ENCODE data around the gene LRRC61.

The LRRC61 gene

GRCh38 chr7:150324373-150324961 lies 1.3 kb downstream of the LRRC61 start:
- no peaks in the 10 kb centered on the region for H3K27me3 ChIP-seq (replicated peaks in 2 of 5; ENCODE audit: control insufficient read depth in 4 of 5, insufficient read depth in 5 of 5, low read length in 4 of 5)
- H3K4me3 ChIP-seq (ENCODE audit: control insufficient read depth in 1 of 7, extremely low read depth in 1 of 7, insufficient read depth in 4 of 7, low read depth in 2 of 7, low read length in 6 of 7): peak overlapping the region in 5 of 7 experiments; percentile 65 to 85 (median 75)
- peaks cover 4 to 51% (median 36%) of the 10 kb centered on the region in 4 experiments for H3K4me1 ChIP-seq (ENCODE audit: control extremely low read depth in 1 of 4, control insufficient read depth in 4 of 4, insufficient read depth in 4 of 4, low read length in 3 of 4)
- no peaks in the 10 kb centered on the region for H3K9me3 ChIP-seq (ENCODE audit: control extremely low read depth in 1 of 5, control insufficient read depth in 4 of 5, insufficient read depth in 2 of 5, low read depth in 1 of 5, low read length in 4 of 5)
- CTCF ChIA-PET: interaction anchor here (1.2 kb wide), 1 partner anchor 53 kb away, joined by 3 read pairs; no protein-coding TSS in a partner anchor
- H3K27ac ChIP-seq (ENCODE audit: insufficient read depth in 1 of 2, low read depth in 1 of 2, low read length in 2 of 2, poor library complexity in 1 of 2, severe bottlenecking in 2 of 2): peak overlapping the region in 1 of 2 experiments; percentile 89
- POLR2A ChIA-PET: no interaction called here
- peaks cover 14 to 42% (median 33%) of the 10 kb centered on the region in 4 experiments for H3K36me3 ChIP-seq (ENCODE audit: control insufficient read depth in 4 of 4, insufficient read depth in 4 of 4, low read length in 3 of 4)
- 88% methylated on average over 11 of the region's 12 CpGs for WGBS (ENCODE audit: insufficient coverage)
- peak in 1 of 3 donors; percentile 20 for DNase-seq

GRCh38 chr7:150325110-150325611 lies 2.0 kb downstream of the LRRC61 start:
- DNase-seq: peak in 1 of 3 donors; percentile 19
- CTCF ChIA-PET: interaction anchor here (1.3 to 1.8 kb wide), 4 partner anchors 10 to 33 kb away, joined by 4 to 5 read pairs (median 4); no protein-coding TSS in a partner anchor

GRCh38 chr7:150325901-150326300 lies 2.7 kb downstream of the LRRC61 start:
- H3K4me3 ChIP-seq (ENCODE audit: control insufficient read depth in 1 of 7, extremely low read depth in 1 of 7, insufficient read depth in 4 of 7, low read depth in 2 of 7, low read length in 6 of 7): no peak overlapping the region
- no peaks in the 10 kb centered on the region for H3K27me3 ChIP-seq (replicated peaks in 2 of 5; ENCODE audit: control insufficient read depth in 4 of 5, insufficient read depth in 5 of 5, low read length in 4 of 5)
- peaks cover 16 to 55% (median 42%) of the 10 kb centered on the region in 4 experiments for H3K36me3 ChIP-seq (ENCODE audit: control insufficient read depth in 4 of 4, insufficient read depth in 4 of 4, low read length in 3 of 4)
- ChIA-PET CTCF (interaction anchor here (1.3 to 1.8 kb wide), 5 partner anchors 9 to 32 kb away, joined by 3 to 5 read pairs (median 4); no protein-coding TSS in a partner anchor), POLR2A (interaction anchor here (0.7 kb wide), 1 partner anchor 338 kb away, joined by 5 read pairs; no protein-coding TSS in a partner anchor)
- peaks cover 4 to 39% (median 33%) of the 10 kb centered on the region in 4 experiments for H3K4me1 ChIP-seq (ENCODE audit: control extremely low read depth in 1 of 4, control insufficient read depth in 4 of 4, insufficient read depth in 4 of 4, low read length in 3 of 4)
- no peak overlapping the region for H3K27ac ChIP-seq (ENCODE audit: insufficient read depth in 1 of 2, low read depth in 1 of 2, low read length in 2 of 2, poor library complexity in 1 of 2, severe bottlenecking in 2 of 2)
- H3K9me3 ChIP-seq (ENCODE audit: control extremely low read depth in 1 of 5, control insufficient read depth in 4 of 5, insufficient read depth in 2 of 5, low read depth in 1 of 5, low read length in 4 of 5): no peaks in the 10 kb centered on the region
- no peak for DNase-seq
- WGBS (ENCODE audit: insufficient coverage): 97% methylated on average over 3 of the region's 6 CpGs

More at GRCh38 chr7:150325110-150325611, 2.0 kb downstream of the LRRC61 start:
- POLR2A ChIA-PET: no interaction called here
- Histone ChIP-seq H3K27me3 (replicated peaks in 2 of 5; ENCODE audit: control insufficient read depth in 4 of 5, insufficient read depth in 5 of 5, low read length in 4 of 5) (no peaks in the 10 kb centered on the region), H3K27ac (ENCODE audit: insufficient read depth in 1 of 2, low read depth in 1 of 2, low read length in 2 of 2, poor library complexity in 1 of 2, severe bottlenecking in 2 of 2) (peak overlapping the region in 1 of 2 experiments; percentile 89), H3K9me3 (ENCODE audit: control extremely low read depth in 1 of 5, control insufficient read depth in 4 of 5, insufficient read depth in 2 of 5, low read depth in 1 of 5, low read length in 4 of 5) (no peaks in the 10 kb centered on the region), H3K36me3 (ENCODE audit: control insufficient read depth in 4 of 4, insufficient read depth in 4 of 4, low read length in 3 of 4) (peaks cover 16 to 49% (median 39%) of the 10 kb centered on the region in 4 experiments), H3K4me1 (ENCODE audit: control extremely low read depth in 1 of 4, control insufficient read depth in 4 of 4, insufficient read depth in 4 of 4, low read length in 3 of 4) (peaks cover 4 to 44% (median 36%) of the 10 kb centered on the region in 4 experiments), H3K4me3 (ENCODE audit: control insufficient read depth in 1 of 7, extremely low read depth in 1 of 7, insufficient read depth in 4 of 7, low read depth in 2 of 7, low read length in 6 of 7) (no peak overlapping the region)
- WGBS (ENCODE audit: insufficient coverage): 95% methylated on average over 8 of the region's 10 CpGs

DNA sequence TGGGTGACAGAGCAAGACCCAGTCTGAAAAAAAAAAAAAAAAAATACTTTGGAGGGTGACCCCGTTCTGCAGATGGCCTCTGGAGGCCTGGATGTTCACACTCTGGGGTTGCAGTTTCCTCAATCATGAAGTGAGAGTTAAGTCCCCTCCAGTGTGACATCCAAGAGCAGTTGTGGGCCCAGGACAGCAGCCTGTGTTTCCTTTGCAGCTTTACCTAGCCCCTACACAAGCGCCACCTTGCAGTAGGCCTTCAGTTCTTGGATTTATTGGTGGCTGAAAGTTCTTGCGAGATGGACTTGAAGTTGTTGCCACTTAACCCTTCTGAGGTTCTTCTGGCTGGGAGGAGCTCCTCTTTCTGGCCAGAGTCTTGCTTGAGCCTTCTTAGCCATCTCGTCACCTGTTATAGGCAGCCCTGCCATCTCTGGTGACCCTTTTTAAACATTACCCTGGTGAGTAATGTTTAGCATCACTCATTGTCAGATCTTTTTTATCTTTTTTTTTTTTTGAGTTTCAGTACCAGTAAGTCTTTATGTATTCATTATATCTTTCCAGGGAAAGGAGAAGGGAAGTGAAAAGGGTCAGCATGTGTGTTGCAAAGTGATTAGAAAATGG lies 3.6 kb downstream of the LRRC61 start:
- POLR2A ChIA-PET: interaction anchor here (0.7 kb wide), 1 partner anchor 337 kb away, joined by 5 read pairs; no protein-coding TSS in a partner anchor
- H3K27ac ChIP-seq (ENCODE audit: insufficient read depth in 1 of 2, low read depth in 1 of 2, low read length in 2 of 2, poor library complexity in 1 of 2, severe bottlenecking in 2 of 2): no peak overlapping the region
- WGBS (ENCODE audit: insufficient coverage): 100% methylated on average over 4 of the region's 4 CpGs

DNA sequence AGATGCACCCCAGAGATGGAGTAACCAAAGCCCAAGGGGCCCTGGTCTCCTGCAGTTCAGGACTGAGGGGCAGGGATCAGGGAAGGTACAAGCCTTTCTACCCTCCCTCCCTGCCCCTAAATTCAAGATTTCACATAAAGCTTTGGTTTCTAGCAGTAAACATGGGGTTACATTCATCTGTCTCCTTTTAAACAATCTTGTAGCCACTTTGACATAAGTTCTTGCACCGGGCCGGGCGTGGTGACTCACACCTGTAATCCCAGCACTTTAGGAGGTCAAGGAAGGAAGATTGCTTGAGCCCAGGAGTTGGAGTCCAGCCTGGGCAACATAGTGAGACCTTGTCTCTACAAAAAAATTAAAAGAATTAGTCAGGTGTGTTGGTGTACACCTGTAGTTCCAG lies 4.2 kb downstream of the LRRC61 start:
- peaks cover 16 to 65% (median 49%) of the 10 kb centered on the region in 4 experiments for H3K36me3 ChIP-seq (ENCODE audit: control insufficient read depth in 4 of 4, insufficient read depth in 4 of 4, low read length in 3 of 4)
- no peaks in the 10 kb centered on the region for H3K9me3 ChIP-seq (ENCODE audit: control extremely low read depth in 1 of 5, control insufficient read depth in 4 of 5, insufficient read depth in 2 of 5, low read depth in 1 of 5, low read length in 4 of 5)
- no peak overlapping the region for H3K27ac ChIP-seq (ENCODE audit: insufficient read depth in 1 of 2, low read depth in 1 of 2, low read length in 2 of 2, poor library complexity in 1 of 2, severe bottlenecking in 2 of 2)
- no peaks in the 10 kb centered on the region for H3K27me3 ChIP-seq (replicated peaks in 2 of 5; ENCODE audit: control insufficient read depth in 4 of 5, insufficient read depth in 5 of 5, low read length in 4 of 5)
- CTCF ChIA-PET: no interaction called here
- peaks cover 4 to 31% (median 24%) of the 10 kb centered on the region in 4 experiments for H3K4me1 ChIP-seq (ENCODE audit: control extremely low read depth in 1 of 4, control insufficient read depth in 4 of 4, insufficient read depth in 4 of 4, low read length in 3 of 4)
- 100% methylated on average over 1 of the region's 3 CpGs for WGBS (ENCODE audit: insufficient coverage)
- H3K4me3 ChIP-seq (ENCODE audit: control insufficient read depth in 1 of 7, extremely low read depth in 1 of 7, insufficient read depth in 4 of 7, low read depth in 2 of 7, low read length in 6 of 7): no peak overlapping the region
- POLR2A ChIA-PET: no interaction called here
- DNase-seq: no peak

More for the DNA sequence above, 3.6 kb downstream of the LRRC61 start:
- no peak overlapping the region for H3K4me3 ChIP-seq (ENCODE audit: control insufficient read depth in 1 of 7, extremely low read depth in 1 of 7, insufficient read depth in 4 of 7, low read depth in 2 of 7, low read length in 6 of 7)
- CTCF ChIA-PET: interaction anchor here (1.3 to 1.8 kb wide), 5 partner anchors 9 to 31 kb away, joined by 3 to 5 read pairs (median 4); no protein-coding TSS in a partner anchor
- no peak for DNase-seq
- H3K9me3 ChIP-seq (ENCODE audit: control extremely low read depth in 1 of 5, control insufficient read depth in 4 of 5, insufficient read depth in 2 of 5, low read depth in 1 of 5, low read length in 4 of 5): no peaks in the 10 kb centered on the region
- peaks cover 4 to 36% (median 30%) of the 10 kb centered on the region in 4 experiments for H3K4me1 ChIP-seq (ENCODE audit: control extremely low read depth in 1 of 4, control insufficient read depth in 4 of 4, insufficient read depth in 4 of 4, low read length in 3 of 4)
- peaks cover 16 to 62% (median 48%) of the 10 kb centered on the region in 4 experiments for H3K36me3 ChIP-seq (ENCODE audit: control insufficient read depth in 4 of 4, insufficient read depth in 4 of 4, low read length in 3 of 4)
- H3K27me3 ChIP-seq (replicated peaks in 2 of 5; ENCODE audit: control insufficient read depth in 4 of 5, insufficient read depth in 5 of 5, low read length in 4 of 5): no peaks in the 10 kb centered on the region

- WGBS (ENCODE audit: insufficient coverage): 97% methylated on average over 15 of the region's 22 CpGs
- POLR2A ChIA-PET: no interaction called here
- DNase-seq: no peak
Observed at GRCh38 chr7:150329331-150330120, 6.4 kb downstream of the LRRC61 start.

More at GRCh38 chr7:150329331-150330120, 6.4 kb downstream of the LRRC61 start:
- CTCF ChIA-PET: interaction anchor here (0.6 to 1.3 kb wide), 5 partner anchors 13 to 120 kb away, joined by 3 to 4 read pairs (median 3); no protein-coding TSS in a partner anchor
- Histone ChIP-seq H3K9me3 (ENCODE audit: control extremely low read depth in 1 of 5, control insufficient read depth in 4 of 5, insufficient read depth in 2 of 5, low read depth in 1 of 5, low read length in 4 of 5) (no peaks in the 10 kb centered on the region), H3K27me3 (replicated peaks in 2 of 5; ENCODE audit: control insufficient read depth in 4 of 5, insufficient read depth in 5 of 5, low read length in 4 of 5) (no peaks in the 10 kb centered on the region), H3K27ac (ENCODE audit: insufficient read depth in 1 of 2, low read depth in 1 of 2, low read length in 2 of 2, poor library complexity in 1 of 2, severe bottlenecking in 2 of 2) (no peak overlapping the region), H3K4me1 (ENCODE audit: control extremely low read depth in 1 of 4, control insufficient read depth in 4 of 4, insufficient read depth in 4 of 4, low read length in 3 of 4) (peaks cover 0 to 9% (median 3%) of the 10 kb centered on the region in 4 experiments), H3K4me3 (ENCODE audit: control insufficient read depth in 1 of 7, extremely low read depth in 1 of 7, insufficient read depth in 4 of 7, low read depth in 2 of 7, low read length in 6 of 7) (no peak overlapping the region), H3K36me3 (ENCODE audit: control insufficient read depth in 4 of 4, insufficient read depth in 4 of 4, low read length in 3 of 4) (peaks cover 16 to 69% (median 54%) of the 10 kb centered on the region in 4 experiments)
